ENCODE measurements around the gene TRIO.

- TF ChIP-seq CTCF (IDR thresholded peaks at IDR 0.05; ENCODE audit: extremely low read depth in 1 of 2, insufficient read depth in 1 of 2, low read depth in 1 of 2, low read length in 2 of 2) = no peak
- TF ChIP-seq POLR2A (IDR thresholded peaks at IDR 0.05; ENCODE audit: low read depth, low read length) = no peak
- TF ChIP-seq MAX (IDR thresholded peaks at IDR 0.05; ENCODE audit: insufficient read depth, insufficient read length) = no peak
- no peak for TF ChIP-seq POLR2AphosphoS5 (IDR thresholded peaks at IDR 0.05; ENCODE audit: insufficient read depth, low read depth, low read length)
- TF ChIP-seq EZH2 (IDR thresholded peaks at IDR 0.05; ENCODE audit: borderline replicate concordance, low read depth, low read length, severe bottlenecking) = no peak
These were observed 66.7 kb downstream of the TRIO start for GRCh38 chr5:14209836-14210235.
